Erythroblast (primary cell): ENCODE results near the gene FAM181A.

ENCODE experiments used
- GATA1 ChIP-seq: IDR thresholded peaks from 2 replicates; pipeline ENCODE4 v1.6.1; 2011; ENCODE audit warnings: low read depth, mild to moderate bottlenecking, control low read depth, low read length, moderate library complexity
- POLR2A ChIP-seq: IDR thresholded peaks from 2 replicates; pipeline ENCODE4 v1.6.1; 2011; ENCODE audit warnings: mild to moderate bottlenecking, low read length

- no peak for TF ChIP-seq POLR2A
- no peak for TF ChIP-seq GATA1
Observed at GRCh38 chr14:93905623-93906022, 21.5 kb upstream of the FAM181A start.
